Measurements from ENCODE around the gene USP40. TPM values are rescaled to one million over a fixed set of nuclear protein-coding genes. Genes with fewer than 3 reads are reported as not detected.

Gene USP40
- total RNA-seq, 1 experiment from 2014 or later, result 22.1 TPM

DNA sequence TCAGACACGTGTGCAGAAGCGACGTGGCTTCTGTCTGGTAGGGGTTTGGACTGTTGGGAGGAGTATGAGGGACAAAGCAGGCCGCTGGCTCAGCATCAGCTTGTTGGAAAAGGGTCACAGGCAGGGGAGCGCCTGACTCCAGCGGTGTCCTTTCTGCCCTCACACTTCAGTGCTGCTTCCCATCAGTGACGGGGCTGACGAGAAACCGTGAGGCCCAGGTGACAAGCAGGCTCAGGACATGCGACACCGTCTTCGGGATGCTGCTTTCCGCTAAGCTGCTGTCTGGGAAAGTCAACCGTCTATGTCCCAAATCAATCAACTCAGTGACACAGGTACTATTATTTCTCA is 90.5 kb downstream of the USP40 start:
- DNase-seq (ENCODE audit: low read depth), result no peak

- DNase-seq (ENCODE audit: low read depth), result no peak
These were observed 92.0 kb downstream of the USP40 start for GRCh38 chr2:233474308-233475160.

DNA sequence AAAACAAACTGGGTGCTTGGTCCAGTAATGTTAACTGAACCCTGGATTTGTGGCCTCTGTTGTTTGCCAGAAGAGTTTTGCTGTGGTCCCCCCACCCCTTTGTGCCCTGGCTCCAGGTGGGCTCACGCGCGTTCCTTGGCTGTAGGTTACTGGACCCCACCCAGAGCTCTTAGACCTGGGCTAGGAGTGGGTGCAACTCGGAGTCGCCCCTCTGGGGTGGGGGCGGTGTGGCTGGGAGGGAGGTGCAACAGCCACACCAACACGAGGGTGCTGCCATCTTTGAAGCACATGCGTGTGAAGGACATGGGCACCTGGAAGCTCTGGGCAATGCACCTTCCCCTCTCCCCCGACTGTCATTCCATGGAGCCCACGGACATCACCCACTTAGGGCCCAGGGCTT is 92.7 kb downstream of the USP40 start:
- no peak for DNase-seq (ENCODE audit: low read depth)

GRCh38 chr2:233473386-233473791 is 93.2 kb downstream of the USP40 start:
- DNase-seq (ENCODE audit: low read depth), result no peak

DNA sequence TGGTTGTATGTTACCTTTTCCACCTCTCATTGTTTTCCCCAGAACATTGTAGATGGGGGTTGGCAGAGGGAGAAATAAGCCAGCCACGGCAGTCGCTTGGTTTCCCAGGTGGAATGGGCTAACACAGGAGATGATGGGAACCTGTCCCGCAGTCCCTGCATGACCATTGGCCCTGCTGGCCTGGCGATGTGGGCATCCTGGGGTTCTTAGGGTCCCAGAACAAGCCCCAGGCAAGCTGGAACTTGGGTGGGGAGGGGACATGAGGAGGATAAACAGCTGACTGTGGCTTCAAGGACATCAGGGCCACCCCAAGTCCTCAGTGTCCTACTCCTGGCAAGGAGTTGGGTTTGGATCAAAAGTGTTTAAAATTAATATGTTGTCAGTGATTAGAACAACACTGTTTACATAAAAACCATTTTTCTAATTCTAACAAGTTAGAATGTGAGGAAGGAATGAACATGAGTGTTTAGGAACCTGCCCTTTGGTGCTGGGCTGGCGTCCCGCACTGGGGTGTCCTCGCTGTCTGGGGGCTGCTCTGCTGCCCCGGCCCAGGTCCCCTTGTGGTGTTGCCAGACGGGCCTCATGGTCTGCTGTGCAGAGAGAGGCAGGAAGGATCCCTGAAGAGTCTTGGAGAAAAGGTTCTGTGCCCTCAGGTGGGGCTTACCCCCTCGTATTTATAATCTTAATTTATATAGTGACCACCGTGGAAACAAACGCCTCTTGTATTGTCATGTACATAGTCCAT is 95.1 kb downstream of the USP40 start:
- no peak for DNase-seq (ENCODE audit: low read depth)

- no peak for DNase-seq (ENCODE audit: low read depth)
These were observed 95.7 kb downstream of the USP40 start for GRCh38 chr2:233470839-233471238.

DNA sequence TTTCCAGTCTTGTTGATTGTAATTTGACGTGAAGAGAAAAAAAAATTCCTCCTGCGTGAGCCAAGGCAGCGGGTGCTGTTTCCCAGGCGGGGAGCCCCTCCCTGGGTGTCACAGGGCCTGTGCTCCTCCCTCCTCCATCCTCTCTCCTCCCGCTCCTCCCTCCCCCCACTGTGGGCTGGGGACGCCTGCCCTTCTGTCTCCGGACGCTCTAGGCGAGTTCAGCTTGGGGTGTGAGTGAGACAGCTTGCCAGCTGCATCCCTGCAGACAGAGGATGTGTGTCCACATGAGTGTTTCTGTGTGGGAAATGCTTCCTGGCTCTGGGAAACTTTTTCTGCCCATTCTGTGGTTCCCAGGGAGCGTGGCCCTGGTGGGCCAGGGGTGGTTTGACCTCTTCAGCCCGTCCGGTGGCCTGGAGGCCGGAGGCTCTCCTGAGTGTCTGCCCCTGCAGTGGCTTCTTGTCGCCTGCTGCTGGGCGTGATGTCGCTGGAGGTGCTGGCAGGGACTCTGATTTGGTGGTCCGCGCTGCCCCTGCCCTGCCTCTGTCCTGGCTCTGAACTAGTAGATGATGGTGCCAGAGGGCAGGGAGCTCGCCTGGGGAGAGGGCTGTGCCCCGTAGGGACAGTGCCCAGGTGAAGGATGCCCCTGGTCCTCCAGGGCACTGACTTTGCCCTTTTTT is 96.4 kb downstream of the USP40 start:
- DNase-seq (ENCODE audit: low read depth), result no peak

GRCh38 chr2:233469261-233470010 is 97.1 kb downstream of the USP40 start:
- no peak for DNase-seq (ENCODE audit: low read depth)

- DNase-seq (ENCODE audit: low read depth), result no peak
These were observed 97.9 kb downstream of the USP40 start for GRCh38 chr2:233468741-233469110.

DNA sequence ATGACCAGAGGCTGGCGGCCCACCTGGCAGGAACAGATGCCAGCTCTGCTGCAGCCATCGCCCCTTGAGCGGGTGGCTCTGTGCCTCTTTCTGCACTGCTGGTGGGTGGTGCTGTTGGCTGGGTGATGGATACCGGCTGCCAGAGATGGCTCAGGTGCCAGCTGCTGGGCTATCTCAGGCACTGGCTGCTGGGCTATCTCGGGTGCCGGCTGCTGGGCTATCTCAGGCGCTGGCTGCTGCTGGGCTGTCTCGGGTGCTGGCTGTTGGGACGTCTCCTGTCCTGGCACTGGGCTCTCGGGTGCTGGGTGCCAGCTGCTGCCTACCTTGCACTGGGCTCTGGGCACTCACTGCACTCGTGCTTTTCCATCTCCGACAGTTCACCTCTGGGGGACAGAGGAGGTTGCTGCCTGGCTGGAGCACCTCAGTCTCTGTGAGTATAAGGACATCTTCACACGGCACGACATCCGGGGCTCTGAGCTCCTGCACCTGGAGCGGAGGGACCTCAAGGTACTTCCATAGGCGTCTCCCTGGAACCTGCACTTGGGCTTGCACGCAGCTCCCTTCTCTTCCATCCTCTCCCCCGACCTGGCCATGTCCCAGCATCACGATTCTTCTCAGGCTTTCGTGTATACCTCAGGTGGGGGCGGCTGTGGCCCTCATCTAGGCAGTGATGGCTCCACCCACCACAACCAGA is 98.4 kb downstream of the USP40 start:
- DNase-seq (ENCODE audit: low read depth), result no peak

GRCh38 chr2:233466991-233467603 is 99.5 kb downstream of the USP40 start:
- no peak for DNase-seq (ENCODE audit: low read depth)

DNA sequence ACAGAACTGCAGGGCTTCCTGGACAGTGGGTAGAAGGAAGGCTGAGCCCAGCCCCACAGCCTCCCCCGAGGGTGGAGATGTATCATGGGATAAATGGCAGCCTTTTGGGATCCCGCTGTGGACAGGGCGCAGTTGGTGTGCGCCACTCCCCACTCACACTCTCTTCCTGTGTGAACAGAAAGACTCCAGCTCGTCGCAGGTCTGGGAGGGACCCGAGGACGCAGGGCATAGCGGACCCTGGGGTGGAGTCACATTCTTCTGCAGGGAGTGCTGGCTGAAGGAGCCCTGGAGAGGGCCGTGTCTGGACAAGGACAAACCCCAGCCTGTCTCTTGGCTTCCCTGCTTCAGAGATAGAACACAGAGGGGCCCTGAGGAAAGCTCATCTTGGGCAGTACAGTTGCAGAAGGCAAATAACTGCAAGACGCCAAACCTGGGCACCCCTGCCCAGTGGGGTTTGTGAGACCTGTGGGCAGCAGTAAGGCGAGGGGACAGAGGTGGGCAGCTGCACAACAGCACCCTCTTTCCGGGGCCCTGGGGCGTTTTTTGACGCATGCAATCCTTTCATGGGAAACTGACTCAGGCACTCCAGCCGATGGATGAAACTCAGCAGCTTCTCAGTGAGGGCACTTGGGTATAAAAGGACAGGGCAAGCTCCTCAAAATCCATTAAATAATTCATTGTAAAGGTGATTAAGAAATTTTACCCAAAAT is 101.9 kb downstream of the USP40 start:
- DNase-seq (ENCODE audit: low read depth), result no peak

- DNase-seq (ENCODE audit: low read depth), result no peak
These were observed 102.5 kb downstream of the USP40 start for GRCh38 chr2:233464056-233464455.

DNA sequence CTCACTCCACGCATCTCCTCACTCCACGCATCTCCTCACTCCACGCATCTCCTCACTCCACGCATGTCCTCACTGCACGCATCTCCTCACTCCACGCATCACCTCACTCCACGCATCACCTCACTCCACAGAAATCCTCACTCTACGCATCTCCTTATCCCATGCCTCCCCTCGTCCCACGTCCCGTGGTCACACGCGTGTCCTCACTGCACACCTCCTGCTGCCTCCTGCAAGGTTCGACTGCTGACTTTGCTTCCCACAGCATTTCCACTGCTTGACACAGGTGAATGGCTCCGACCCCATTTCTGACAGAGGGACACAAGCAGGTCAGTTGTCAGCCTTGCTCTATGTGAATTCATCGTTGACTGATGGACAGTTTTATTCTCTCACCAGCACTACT is 103.0 kb downstream of the USP40 start:
- DNase-seq (ENCODE audit: low read depth), result no peak

DNA sequence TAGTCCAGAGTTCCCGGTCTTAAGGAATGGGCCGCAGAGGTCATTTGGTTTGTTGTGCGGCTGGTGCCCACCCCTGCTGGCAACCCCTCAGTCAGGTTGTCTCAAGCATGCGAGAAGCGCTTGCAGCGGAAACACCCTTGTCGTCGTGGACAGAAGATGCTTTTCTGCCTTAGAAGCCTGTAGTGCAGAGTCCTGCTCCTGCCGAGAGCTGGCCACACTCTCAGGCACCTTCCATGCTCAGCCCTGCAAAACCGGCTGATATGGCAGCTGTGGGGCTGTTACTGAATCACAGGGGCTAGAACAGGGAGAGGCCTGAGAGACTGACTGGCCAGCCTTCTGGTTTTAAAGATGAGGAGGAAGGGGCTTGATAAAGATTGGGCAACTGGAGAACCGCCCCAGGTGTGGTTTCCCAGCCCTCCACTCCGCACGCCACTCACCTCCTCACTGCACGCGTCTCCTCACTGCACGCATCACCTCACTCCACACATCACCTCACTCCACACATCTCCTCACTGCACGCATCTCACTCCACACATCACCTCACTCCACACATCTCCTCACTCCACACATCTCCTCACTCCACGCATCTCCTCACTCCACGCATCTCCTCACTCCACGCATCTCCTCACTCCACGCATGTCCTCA is 103.6 kb downstream of the USP40 start:
- no peak for DNase-seq (ENCODE audit: low read depth)

- DNase-seq (ENCODE audit: low read depth), result no peak
These were observed 104.3 kb downstream of the USP40 start for GRCh38 chr2:233462202-233462785.

- DNase-seq (ENCODE audit: low read depth), result no peak
These were observed 105.1 kb downstream of the USP40 start for GRCh38 chr2:233461481-233461891.

- DNase-seq (ENCODE audit: low read depth), result no peak
These were observed 105.7 kb downstream of the USP40 start for GRCh38 chr2:233460726-233461441.

- DNase-seq (ENCODE audit: low read depth), result no peak
These were observed 107.2 kb downstream of the USP40 start for GRCh38 chr2:233459426-233459825.

Data from Daoy (cell line).